HG02981 (cell line): ENCODE data around the gene POM121C.
"Not testable (repeated sequence)": the region's sequence is repeated elsewhere in the genome, so short reads cannot be mapped to it uniquely, and the experiment has no call there.

Experiments used
- ATAC-seq: cut with Tn5 transposase; IDR thresholded peaks from one replicate; pipeline ENCODE4 v1.9.1; 2021; ENCODE audit warnings: mild to moderate bottlenecking, moderate library complexity; ENCODE audit not compliant: unreplicated experiment

Gene POM121C

DNA sequence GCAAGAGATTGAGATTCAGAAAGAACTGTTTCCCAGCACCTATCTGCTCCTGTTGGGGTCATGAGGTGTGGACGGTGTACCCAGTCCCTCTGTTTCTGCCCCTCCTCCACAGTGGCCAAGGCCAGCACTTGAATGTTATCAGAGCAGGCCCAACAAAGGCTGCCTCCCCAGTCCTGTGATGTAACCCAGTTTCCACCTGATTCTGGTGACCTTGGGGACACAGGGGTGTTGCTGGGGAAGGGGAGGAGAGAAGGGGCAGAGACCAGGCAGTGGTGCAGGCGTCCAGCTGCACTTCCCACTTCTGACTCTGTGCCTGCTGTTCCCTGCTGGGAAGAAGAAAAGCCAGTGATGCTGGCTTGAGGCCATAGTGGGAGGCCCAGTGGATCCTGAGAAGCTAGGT lies 88.2 kb downstream of the POM121C start:
- ATAC-seq: not testable (repeated sequence)

GRCh38 chr7:75395329-75395728 lies 90.8 kb downstream of the POM121C start, which contains the start of gene TRIM73:
TSS of gene TRIM73 (plus strand) at chr7:75395629. CDS start at chr7:75398934, 3,305 bp downstream.
- not testable (repeated sequence) for ATAC-seq

- ATAC-seq: not testable (repeated sequence)
These were observed 92.9 kb downstream of the POM121C start for GRCh38 chr7:75393194-75393593.

- not testable (repeated sequence) for ATAC-seq
These were observed 111.4 kb downstream of the POM121C start for GRCh38 chr7:75374519-75375317.

GRCh38 chr7:75374144-75374518 lies 112.0 kb downstream of the POM121C start:
- not testable (repeated sequence) for ATAC-seq

GRCh38 chr7:75367313-75367712 lies 118.8 kb downstream of the POM121C start:
- ATAC-seq: not testable (repeated sequence)
